IPS DF 6.9 (cell line): ENCODE measurements around the gene KANK3.
"Not testable (repeated sequence)": the region's sequence is repeated elsewhere in the genome, so short reads cannot be mapped to it uniquely, and the experiment has no call there.

Source experiments
- DNase-seq: peaks from one replicate; pipeline ENCODE4 v3.0.0-alpha.2; 2013; ENCODE audit warnings: low read depth, low spot score
- H3K27ac ChIP-seq: one replicate; pipeline ENCODE4 v1.5.1; 2013; ENCODE audit warnings: low read length, control low read depth
- H3K27me3 ChIP-seq: 2 replicates; pipeline ENCODE4 v1.6.1; 2013; ENCODE audit warnings: mild to moderate bottlenecking, low read length; ENCODE audit not compliant: control insufficient read depth, insufficient read depth
- H3K36me3 ChIP-seq: 2 replicates; pipeline ENCODE4 v1.6.1; 2013; ENCODE audit warnings: low read length; ENCODE audit not compliant: control insufficient read depth, insufficient read depth
- H3K4me1 ChIP-seq: 2 replicates; pipeline ENCODE4 v1.6.1; 2013; ENCODE audit warnings: low read length; ENCODE audit not compliant: control insufficient read depth, insufficient read depth
- H3K4me3 ChIP-seq: 2 replicates; pipeline ENCODE4 v1.5.1; 2013; ENCODE audit warnings: mild to moderate bottlenecking, low read length
- H3K9me3 ChIP-seq: 2 replicates; pipeline ENCODE4 v1.6.1; 2013; ENCODE audit warnings: low read length, inconsistent platforms; ENCODE audit not compliant: control insufficient read depth, insufficient read depth
- WGBS: extraction: QIAGEN DNeasy Blood & Tissue Kit; methylation state at CpG from one replicate; pipeline ENCODE4 v1.1.7; 2013; ENCODE audit warnings: mixed read lengths, missing lambda C conversion rate; ENCODE audit not compliant: insufficient read length, insufficient coverage; 5-methylcytosine and 5-hydroxymethylcytosine counted together

Gene KANK3

DNA sequence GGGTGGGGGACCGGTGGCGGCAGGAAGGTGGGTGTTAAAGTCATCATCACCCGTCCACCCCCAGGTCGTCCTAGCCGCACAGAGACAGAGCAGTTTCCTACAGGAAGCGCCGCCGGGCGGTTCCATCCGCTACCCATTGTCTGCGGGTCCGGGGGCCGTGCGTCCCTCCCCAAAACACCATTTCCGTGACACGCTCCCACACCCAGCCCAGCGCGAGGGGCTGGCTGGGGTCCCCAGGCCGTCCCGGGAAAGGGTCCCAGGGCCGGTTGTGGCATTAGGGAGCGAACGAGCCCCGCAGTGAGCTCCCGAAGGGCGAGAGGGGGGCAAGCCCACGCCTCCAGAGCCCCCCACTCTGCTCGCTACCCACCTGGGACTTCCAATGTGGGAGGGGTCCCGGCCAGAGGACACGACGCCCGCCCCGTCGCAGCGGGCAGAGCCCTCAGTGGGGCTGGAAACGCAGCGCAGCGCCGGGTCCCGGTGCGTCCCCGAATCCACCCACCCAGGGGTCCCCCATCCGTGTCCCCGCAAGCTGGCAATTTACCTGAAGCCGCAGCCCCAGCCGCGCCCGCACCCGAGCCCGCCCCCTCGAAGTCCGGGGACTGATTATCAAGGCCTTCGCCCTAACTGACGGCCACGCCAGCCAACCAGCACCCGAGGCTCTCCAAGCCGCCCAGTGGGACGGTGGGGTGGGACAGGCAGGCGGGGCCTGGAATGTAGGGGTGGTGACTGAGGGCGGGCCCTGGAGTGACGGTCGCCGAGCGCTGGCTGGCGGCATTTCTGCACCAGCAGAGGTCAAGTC, at the start of gene KANK3:
KANK3 (minus strand) TSS at position 579 of the 799 bp plus-strand sequence. CDS start 5,434 bp downstream, outside the sequence.
- Histone ChIP-seq H3K4me1 (no peaks in the 10 kb centered on the region), H3K27me3 (no peaks in the 10 kb centered on the region), H3K4me3 (peak within 1 kb of the TSS; percentile 72), H3K36me3 (no peaks in the 10 kb centered on the region), H3K27ac (no peak within 1 kb of the TSS), H3K9me3 (no peaks in the 10 kb centered on the region)
- peak; percentile 96 for DNase-seq
- WGBS, result no CpG with 5 or more reads among the region's 65 CpGs

DNA sequence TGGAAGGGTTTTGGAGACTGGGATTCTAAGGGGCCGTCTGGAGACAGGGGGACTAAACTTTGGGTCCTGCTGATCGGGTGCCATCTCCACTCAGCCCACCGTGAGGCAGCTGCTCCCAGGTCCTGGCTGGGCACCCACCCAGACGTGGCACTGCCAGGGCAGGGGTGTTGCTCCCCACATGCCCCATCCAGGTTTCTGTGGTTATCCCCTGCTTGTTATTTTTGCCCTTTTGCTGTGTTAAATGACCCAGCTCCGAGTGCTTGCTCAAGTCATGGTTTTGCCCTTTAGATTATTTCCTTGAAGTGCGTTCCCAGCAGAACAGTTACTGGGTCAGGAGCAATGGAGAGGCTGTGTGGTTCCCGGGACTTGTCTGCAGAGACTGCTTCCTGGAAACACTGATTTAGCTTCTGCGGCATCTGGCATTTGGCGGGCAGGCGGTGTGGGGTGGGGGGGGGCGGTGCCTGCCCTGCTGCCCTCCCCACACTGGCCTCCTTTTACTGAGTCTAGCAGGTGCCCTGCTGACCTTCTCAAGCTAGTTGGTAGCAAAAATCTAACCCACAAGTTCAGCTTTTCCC, 49.0 kb upstream of the KANK3 start:
- H3K36me3 ChIP-seq, result no peaks in the 10 kb centered on the region
- H3K27me3 ChIP-seq, result no peaks in the 10 kb centered on the region
- H3K27ac ChIP-seq, result no peak overlapping the region
- WGBS, result no CpG with 5 or more reads among the region's 11 CpGs
- H3K9me3 ChIP-seq, result no peaks in the 10 kb centered on the region
- H3K4me3 ChIP-seq, result no peak overlapping the region
- no peak for DNase-seq
- H3K4me1 ChIP-seq, result no peaks in the 10 kb centered on the region

DNA sequence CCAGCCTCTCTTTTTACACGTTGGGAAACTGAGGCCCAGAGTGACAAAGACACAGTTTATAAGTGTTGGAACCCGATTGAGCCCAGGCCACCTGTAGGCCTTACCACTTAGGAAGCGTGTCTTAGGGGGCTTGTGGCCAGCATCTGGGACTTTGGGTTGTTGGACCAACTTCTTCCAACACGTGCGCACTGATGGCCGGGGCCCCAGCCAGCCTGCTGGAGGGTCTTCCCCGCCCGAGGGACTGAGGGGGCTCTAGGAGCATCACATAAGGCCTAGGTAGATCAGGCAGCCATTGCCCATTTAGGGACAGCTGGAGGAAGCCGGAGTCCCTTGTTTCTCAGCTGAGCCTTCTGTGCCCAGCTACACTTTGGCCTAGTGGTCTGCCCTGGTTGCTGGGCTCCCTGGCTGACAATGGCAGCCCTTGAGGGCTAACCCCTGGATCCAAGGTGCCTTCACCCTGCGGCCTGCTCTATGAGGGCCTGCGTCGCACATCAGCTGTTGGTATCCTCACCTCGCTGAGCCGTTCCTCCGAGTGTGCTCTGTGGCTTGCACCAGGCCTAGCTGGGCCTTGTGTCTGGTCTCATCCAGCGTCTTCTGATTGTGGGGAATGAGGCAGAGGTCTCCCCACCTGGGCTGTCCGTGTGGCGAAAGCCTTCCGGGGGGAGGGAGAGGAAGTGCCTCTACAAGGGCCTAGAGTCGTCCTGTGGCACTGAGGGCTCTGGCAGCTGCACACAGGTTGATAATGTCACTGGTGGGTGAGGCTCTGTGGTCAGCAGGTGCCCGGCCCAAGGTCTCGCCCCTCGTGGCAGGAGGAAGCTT, 48.3 kb upstream of the KANK3 start:
- H3K36me3 ChIP-seq, result no peaks in the 10 kb centered on the region
- WGBS, result no CpG with 5 or more reads among the region's 23 CpGs
- no peak for DNase-seq
- H3K4me1 ChIP-seq, result no peaks in the 10 kb centered on the region
- no peak overlapping the region for H3K4me3 ChIP-seq
- no peaks in the 10 kb centered on the region for H3K27me3 ChIP-seq
- no peaks in the 10 kb centered on the region for H3K9me3 ChIP-seq
- no peak overlapping the region for H3K27ac ChIP-seq

DNA sequence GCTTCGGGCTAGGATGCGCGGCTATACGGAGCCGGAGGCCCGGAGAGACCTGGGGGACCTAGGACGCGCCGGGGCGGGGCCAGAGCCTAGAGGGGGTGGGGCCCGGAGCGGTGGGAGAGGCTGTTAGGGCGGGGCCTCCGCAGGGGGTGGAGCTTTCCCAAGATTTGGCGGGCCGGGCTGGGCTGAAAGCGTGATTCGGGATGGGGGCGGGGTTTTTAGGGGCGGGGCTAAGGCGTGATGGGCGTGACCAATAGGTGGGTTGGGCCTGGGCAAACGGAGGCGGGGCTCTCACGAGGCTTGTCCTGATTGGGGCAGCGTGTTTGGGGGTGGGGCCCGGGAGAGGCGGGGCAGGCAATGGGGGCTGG, 47.5 kb upstream of the KANK3 start:
- no CpG with 5 or more reads among the region's 28 CpGs for WGBS
- Histone ChIP-seq H3K36me3 (no peaks in the 10 kb centered on the region), H3K4me3 (peak overlapping the region; percentile 93), H3K4me1 (no peaks in the 10 kb centered on the region), H3K9me3 (no peaks in the 10 kb centered on the region), H3K27me3 (no peaks in the 10 kb centered on the region), H3K27ac (no peak overlapping the region)
- no peak for DNase-seq

DNA sequence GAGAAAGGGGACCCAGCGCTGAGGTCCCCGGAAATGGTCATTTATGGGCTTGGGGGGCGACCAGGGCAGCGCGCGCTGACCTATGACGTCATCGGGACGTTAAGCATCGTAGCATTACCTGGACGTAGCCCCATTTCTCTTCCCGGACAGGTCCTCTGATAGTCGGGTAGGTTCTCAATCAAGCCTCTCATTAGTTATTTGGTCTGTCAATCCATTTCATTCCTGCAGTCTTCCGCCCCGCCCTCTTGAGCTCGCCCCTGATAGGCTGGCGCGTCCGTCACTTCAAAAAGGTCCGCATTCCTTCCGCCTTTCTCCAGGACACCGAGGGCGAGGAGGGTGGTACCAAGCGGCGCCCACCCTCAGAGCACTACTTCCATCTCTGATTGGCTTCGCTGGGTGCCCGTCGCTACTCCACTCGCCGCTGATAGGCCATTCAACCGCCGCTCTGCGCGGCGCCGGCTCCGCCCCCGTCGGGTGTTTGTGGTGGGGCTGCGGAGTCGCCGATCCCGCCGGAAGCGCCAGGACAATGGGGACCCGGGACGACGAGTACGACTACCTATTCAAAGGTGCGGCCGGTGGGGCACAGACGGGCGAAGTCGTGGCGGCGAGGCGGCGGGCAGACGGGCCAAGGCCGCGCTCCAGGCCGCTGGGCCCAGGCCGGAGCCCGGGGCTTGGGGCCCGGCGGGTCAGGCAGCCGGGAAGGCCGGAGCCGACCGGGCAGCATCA, 47.0 kb upstream of the KANK3 start, which contains the start of gene RAB11B:
RAB11B (plus strand) TSS at position 470 of the 726 bp plus-strand sequence; CDS start at position 527, 57 bp downstream.
- Histone ChIP-seq H3K4me3 (peak within 1 kb of the TSS; percentile 93), H3K36me3 (no peaks in the 10 kb centered on the region), H3K27ac (no peak within 1 kb of the TSS), H3K9me3 (no peaks in the 10 kb centered on the region), H3K4me1 (no peaks in the 10 kb centered on the region), H3K27me3 (no peaks in the 10 kb centered on the region)
- WGBS, result no CpG with 5 or more reads among the region's 70 CpGs
- peak; percentile 100 for DNase-seq

DNA sequence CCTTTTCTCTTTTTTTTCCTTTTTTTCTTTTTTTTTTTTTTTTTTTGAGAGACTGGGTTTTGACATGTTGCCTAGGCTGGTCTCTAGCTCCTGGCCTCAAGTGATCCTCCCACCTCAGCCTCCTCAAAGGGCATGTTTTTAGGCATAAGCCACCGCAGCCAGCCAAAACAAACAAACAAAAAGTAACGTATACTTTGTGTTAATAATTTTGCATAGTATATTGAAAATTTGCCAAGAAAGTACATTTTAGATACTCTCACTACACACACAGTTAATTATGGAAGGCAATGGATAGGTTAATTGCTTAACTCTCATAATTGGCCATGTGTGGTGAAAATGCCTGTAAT, 45.5 kb upstream of the KANK3 start:
- WGBS, result no CpG with 5 or more reads among the region's 2 CpGs

DNA sequence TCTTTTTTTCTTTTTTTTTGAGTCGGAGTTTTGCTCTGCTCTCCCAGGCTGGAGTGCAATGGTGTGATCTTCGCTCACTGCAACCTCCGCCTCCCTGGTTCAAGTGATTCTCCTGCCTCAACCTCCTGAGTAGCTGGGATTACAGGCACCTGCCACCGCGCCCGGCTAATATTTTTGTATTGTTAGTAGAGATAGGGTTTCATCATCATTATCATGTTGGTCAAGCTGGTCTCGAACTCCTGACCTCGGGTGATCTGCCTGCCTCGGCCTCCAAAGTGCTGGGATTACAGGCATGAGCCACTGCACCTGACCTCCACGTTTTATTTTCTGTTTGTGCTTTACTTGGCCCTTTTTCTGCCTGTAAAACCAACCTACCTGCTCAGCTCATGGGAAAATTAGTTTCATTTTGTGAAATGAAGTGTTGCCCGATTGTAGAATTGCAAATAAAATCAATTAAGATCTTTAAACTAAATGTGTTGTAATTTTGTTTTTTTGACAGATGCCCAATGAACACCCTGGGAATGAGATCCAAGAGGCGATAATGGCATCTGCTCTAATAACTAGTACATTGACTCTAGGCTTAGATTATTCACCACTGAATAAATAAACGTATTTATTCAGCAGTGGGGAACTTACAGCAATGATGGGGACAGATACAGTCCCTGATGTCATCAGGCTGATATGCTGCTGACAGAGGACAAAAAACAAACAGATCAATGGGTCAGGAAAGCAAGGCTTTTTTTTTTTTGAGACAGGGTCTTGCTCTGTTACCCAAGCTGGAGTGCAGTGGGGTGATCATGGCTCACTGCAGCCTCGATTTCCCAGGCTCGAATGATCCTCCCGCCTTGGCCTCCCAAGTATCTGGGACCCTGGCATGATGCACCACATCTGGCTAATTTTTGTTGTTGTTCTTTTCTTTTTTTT, 44.9 kb upstream of the KANK3 start:
- no peak for DNase-seq
- Histone ChIP-seq H3K36me3 (no peaks in the 10 kb centered on the region), H3K27me3 (no peaks in the 10 kb centered on the region), H3K4me1 (no peaks in the 10 kb centered on the region), H3K4me3 (no peak overlapping the region), H3K27ac (no peak overlapping the region), H3K9me3 (no peaks in the 10 kb centered on the region)
- WGBS, result no CpG with 5 or more reads among the region's 16 CpGs

More for the DNA sequence above, 45.5 kb upstream of the KANK3 start:
- Histone ChIP-seq H3K9me3 (no peaks in the 10 kb centered on the region), H3K27ac (no peak overlapping the region), H3K27me3 (no peaks in the 10 kb centered on the region), H3K4me1 (no peaks in the 10 kb centered on the region), H3K4me3 (no peak overlapping the region), H3K36me3 (no peaks in the 10 kb centered on the region)
- no peak for DNase-seq

DNA sequence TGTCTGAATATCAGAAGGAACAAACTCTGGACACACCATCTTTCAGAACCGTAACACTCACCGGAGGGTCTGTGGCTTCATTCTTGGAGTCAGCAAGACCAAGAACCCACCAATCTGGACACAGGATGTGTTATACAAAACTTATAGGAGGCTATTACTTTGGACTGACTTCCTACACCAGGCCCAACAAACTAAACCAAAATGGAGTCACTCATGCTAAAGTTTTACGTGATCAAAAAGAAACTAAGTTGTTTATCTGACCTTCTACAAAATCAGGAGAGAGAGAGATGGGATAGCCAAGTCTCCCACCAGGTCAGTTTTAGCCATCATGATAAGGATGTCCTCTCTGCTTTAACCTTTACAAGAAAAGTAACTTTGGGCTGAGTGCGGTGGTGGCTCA, 43.9 kb upstream of the KANK3 start:
- no peak overlapping the region for H3K4me3 ChIP-seq
- no peaks in the 10 kb centered on the region for H3K27me3 ChIP-seq
- no CpG with 5 or more reads among the region's 4 CpGs for WGBS
- H3K9me3 ChIP-seq, result no peaks in the 10 kb centered on the region
- H3K27ac ChIP-seq, result no peak overlapping the region
- no peaks in the 10 kb centered on the region for H3K36me3 ChIP-seq
- no peak for DNase-seq
- H3K4me1 ChIP-seq, result no peaks in the 10 kb centered on the region

DNA sequence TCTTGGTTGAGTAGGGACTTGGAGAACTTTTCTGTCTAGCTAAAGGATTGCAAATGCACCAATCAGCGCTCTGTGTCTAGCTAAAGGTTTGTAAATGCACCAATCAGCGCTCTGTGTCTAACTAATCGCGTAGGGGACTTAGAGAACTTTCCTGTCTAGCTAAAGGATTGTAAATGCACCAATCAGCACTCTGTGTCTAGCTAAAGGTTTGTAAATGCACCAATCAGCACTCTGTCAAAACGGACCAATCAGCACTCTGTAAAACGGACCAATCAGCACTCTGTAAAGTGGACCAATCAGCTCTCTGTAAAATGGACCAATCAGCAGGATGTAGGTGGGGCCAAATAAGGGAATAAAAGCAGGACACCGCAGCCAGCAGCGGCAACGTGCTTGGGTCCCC, 43.4 kb upstream of the KANK3 start:
- H3K36me3 ChIP-seq, H3K4me1 ChIP-seq, H3K4me3 ChIP-seq, DNase-seq, H3K9me3 ChIP-seq, H3K27ac ChIP-seq, H3K27me3 ChIP-seq: not testable (repeated sequence)
- WGBS, result no CpG with 5 or more reads among the region's 9 CpGs
